Measurements from ENCODE around the gene GANAB.
A peak's percentile ranks its signal among the peaks of the same experiment; 100 is the strongest.

Gene GANAB

DNA sequence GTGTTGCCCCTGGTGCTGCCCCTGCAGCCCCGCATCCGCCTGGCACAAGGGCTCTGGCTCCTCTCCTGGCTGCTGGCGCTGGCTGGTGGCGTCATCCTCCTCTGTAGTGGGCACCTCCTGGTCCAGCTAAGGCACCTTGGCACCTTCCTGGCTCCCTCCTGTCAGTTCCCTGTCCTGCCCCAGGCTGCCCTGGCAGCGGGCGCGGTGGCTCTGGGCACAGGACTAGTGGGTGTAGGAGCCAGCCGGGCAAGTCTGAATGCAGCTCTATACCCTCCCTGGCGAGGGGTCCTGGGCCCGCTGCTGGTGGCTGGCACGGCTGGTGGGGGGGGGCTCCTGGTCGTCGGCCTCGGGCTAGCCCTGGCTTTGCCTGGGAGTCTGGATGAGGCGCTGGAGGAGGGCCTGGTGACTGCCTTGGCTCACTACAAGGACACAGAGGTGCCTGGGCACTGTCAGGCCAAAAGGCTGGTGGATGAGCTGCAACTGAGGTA lies 33.1 kb downstream of the GANAB start:
- no peak overlapping the region for H2BK120ac ChIP-seq (ENCODE audit: low read depth, low read length)
- H3K4me3 ChIP-seq (ENCODE audit: low read length in 2 of 2) = peak overlapping the region; percentile 27 to 57
- H3K9me3 ChIP-seq (replicated peaks in 1 of 2; ENCODE audit: control insufficient read depth in 2 of 2, insufficient read depth in 1 of 2, low read depth in 1 of 2, low read length in 2 of 2) = peaks cover 0 to 2% of the 10 kb centered on the region in 2 donors
- H3K14ac ChIP-seq (ENCODE audit: low read length) = peak overlapping the region; percentile 77
- H2AK5ac ChIP-seq (ENCODE audit: low read depth, low read length) = peak overlapping the region; percentile 76
- peak overlapping the region; percentile 91 for H2BK15ac ChIP-seq (ENCODE audit: low read length)
- no peak for DNase-seq (ENCODE audit: low spot score)
- H3K4ac ChIP-seq (ENCODE audit: low read length) = peak overlapping the region; percentile 78
- no CpG with 5 or more reads among the region's 15 CpGs for WGBS, 2 donors (ENCODE audit: extremely low coverage in 2 of 2, insufficient read length in 2 of 2, insufficient replicate concordance in 1 of 2)
- H2AFZ ChIP-seq (ENCODE audit: low read length) = peak overlapping the region; percentile 89
- H3K4me2 ChIP-seq (ENCODE audit: insufficient read depth, low read length, poor library complexity, severe bottlenecking) = no peak overlapping the region
- no peak overlapping the region for H4K8ac ChIP-seq (ENCODE audit: low read depth, low read length)
- peaks cover 3% of the 10 kb centered on the region for H3K79me1 ChIP-seq (ENCODE audit: low read depth, low read length)
- peak overlapping the region; percentile 87 for H3K23ac ChIP-seq (ENCODE audit: low read depth, low read length, poor library complexity)
- peaks cover 8 to 28% of the 10 kb centered on the region in 2 donors for H3K36me3 ChIP-seq (replicated peaks in 1 of 2; ENCODE audit: control insufficient read depth in 2 of 2, insufficient read depth in 2 of 2, low read length in 2 of 2)
- peak overlapping the region; percentile 89 for H2BK5ac ChIP-seq (ENCODE audit: low read length)
- H3K27me3 ChIP-seq (ENCODE audit: control insufficient read depth in 3 of 3, insufficient read depth in 3 of 3, low read depth in 1 of 3, low read length in 3 of 3) = no peaks in the 10 kb centered on the region
- H3K4me1 ChIP-seq (ENCODE audit: control insufficient read depth in 2 of 2, insufficient read depth in 1 of 2, low read depth in 1 of 2, low read length in 2 of 2) = peaks cover 8 to 15% of the 10 kb centered on the region in 2 donors
- H4K91ac ChIP-seq (ENCODE audit: low read depth, low read length, poor library complexity) = no peak overlapping the region
- H3K9ac ChIP-seq (ENCODE audit: low read depth, low read length, poor library complexity) = peak overlapping the region; percentile 46
- peak overlapping the region; percentile 8 for H2BK12ac ChIP-seq (ENCODE audit: low read length)
- H3K18ac ChIP-seq (ENCODE audit: low read length) = peak overlapping the region; percentile 94
- H3K27ac ChIP-seq (replicated peaks; ENCODE audit: low read length) = peak overlapping the region; percentile 54

DNA sequence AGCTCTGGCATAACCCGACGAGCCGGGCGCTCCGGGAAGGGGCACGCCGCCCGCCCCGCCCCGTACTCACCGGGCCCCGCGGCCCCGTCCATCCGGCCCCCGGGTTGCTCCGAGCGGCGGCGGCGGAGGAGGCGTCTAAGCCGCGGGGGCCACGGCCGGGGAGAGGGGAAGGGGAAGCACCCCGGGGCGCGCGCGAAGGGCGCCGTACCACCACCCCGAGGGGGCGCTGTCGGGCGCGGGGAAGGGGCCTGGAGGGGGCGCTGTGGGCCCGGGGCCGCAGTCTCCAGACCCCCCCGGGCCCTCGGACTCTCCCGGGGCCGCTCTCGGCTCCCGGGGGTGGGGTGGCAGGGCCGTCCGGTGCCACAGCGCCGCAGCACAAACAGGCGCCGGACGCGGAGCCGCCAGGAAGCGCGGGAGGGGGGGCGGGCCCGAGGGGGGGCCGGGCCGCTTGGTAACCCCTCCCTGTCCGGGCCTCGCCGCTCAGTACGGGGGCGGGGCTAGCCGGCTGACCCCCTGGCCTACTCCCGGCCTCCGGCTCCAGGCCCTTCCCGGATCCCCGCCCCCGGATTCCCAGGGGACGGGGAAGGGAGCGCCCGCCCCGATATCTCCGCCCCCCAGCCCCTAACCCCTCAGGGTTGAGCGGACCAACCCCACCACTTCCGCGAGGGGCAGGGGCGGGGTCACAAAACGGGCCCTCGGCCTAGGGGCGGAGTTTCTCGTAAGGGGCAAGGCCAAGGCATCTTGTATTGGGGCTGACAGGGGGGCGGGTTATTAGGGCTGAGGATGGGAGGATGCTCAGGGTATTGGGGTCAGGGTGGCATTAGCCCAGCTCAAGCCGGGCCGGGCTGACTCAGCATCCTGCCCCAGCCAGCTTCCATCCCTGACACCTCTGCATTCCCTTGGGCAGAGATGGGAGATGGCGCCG lies 33.8 kb downstream of the GANAB start, which contains the start of the genes EML3 and ROM1:
EML3 (minus strand) TSS at position 410 of the 925 bp plus-strand sequence; CDS start at position 92, 318 bp downstream.
ROM1 (plus strand) TSS at position 892 of the 925 bp plus-strand sequence; CDS start at position 917, 25 bp downstream.
- Histone ChIP-seq H3K4ac (ENCODE audit: low read length) (peak within 1 kb of the TSS; percentile 85), H4K8ac (ENCODE audit: low read depth, low read length) (no peak within 1 kb of the TSS), H4K91ac (ENCODE audit: low read depth, low read length, poor library complexity) (no peak within 1 kb of the TSS), H3K9ac (ENCODE audit: low read depth, low read length, poor library complexity) (peak within 1 kb of the TSS; percentile 89), H2BK5ac (ENCODE audit: low read length) (peak within 1 kb of the TSS; percentile 89), H2BK12ac (ENCODE audit: low read length) (peak within 1 kb of the TSS; percentile 30), H3K79me1 (ENCODE audit: low read depth, low read length) (peaks cover 3% of the 10 kb centered on the region), H3K9me3 (replicated peaks in 1 of 2; ENCODE audit: control insufficient read depth in 2 of 2, insufficient read depth in 1 of 2, low read depth in 1 of 2, low read length in 2 of 2) (peaks cover 0 to 2% of the 10 kb centered on the region in 2 donors), H2AFZ (ENCODE audit: low read length) (peak within 1 kb of the TSS; percentile 89), H3K4me2 (ENCODE audit: insufficient read depth, low read length, poor library complexity, severe bottlenecking) (peak within 1 kb of the TSS; percentile 80), H2AK5ac (ENCODE audit: low read depth, low read length) (peak within 1 kb of the TSS; percentile 95), H3K4me3 (ENCODE audit: low read length in 2 of 2) (peak within 1 kb of the TSS; percentile 57 to 88), H3K14ac (ENCODE audit: low read length) (peak within 1 kb of the TSS; percentile 77), H3K36me3 (replicated peaks in 1 of 2; ENCODE audit: control insufficient read depth in 2 of 2, insufficient read depth in 2 of 2, low read length in 2 of 2) (peaks cover 8 to 34% of the 10 kb centered on the region in 2 donors), H3K18ac (ENCODE audit: low read length) (peak within 1 kb of the TSS; percentile 94), H3K27ac (replicated peaks; ENCODE audit: low read length) (peak within 1 kb of the TSS; percentile 54), H2BK120ac (ENCODE audit: low read depth, low read length) (peak within 1 kb of the TSS; percentile 6), H3K4me1 (ENCODE audit: control insufficient read depth in 2 of 2, insufficient read depth in 1 of 2, low read depth in 1 of 2, low read length in 2 of 2) (peaks cover 8 to 15% of the 10 kb centered on the region in 2 donors), H3K27me3 (ENCODE audit: control insufficient read depth in 3 of 3, insufficient read depth in 3 of 3, low read depth in 1 of 3, low read length in 3 of 3) (no peaks in the 10 kb centered on the region), H3K23ac (ENCODE audit: low read depth, low read length, poor library complexity) (peak within 1 kb of the TSS; percentile 87), H2BK15ac (ENCODE audit: low read length) (peak within 1 kb of the TSS; percentile 91)
- no CpG with 5 or more reads among the region's 91 CpGs for WGBS, 2 donors (ENCODE audit: extremely low coverage in 2 of 2, insufficient read length in 2 of 2, insufficient replicate concordance in 1 of 2)
- peak; percentile 94 for DNase-seq (ENCODE audit: low spot score)

DNA sequence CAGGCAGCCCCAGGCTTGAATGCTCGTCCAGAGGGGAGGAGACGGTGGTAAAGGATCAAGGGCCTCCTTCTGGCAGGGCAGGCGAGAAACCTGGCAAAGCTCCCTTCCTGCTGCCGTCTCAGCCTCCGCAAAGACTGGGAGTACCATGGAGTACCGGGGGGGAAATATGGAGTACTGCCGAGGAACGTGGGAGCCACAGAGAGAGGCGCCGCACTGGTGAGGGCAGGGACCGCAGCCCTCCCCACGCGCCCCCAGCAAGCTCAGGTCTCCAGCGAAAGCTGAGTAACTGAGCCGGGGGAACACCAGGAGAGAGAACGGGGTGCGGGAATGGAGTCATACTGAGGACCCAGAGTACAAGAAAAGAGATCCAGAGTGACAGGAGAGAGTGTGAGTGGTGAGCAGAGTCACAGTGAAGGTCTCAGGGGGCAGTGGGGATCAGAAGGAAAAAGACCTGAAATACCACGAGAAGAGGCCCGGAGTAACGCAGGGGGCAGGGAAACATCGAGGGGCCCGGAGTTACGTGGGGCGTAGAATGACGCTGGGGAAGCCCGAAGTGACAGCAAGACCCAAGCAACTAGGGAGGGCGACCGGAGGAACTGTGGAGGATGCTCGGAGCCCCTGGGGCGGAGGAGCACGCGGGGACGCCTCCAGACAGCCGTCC lies 34.6 kb downstream of the GANAB start:
- peak overlapping the region; percentile 85 for H3K4ac ChIP-seq (ENCODE audit: low read length)
- DNase-seq (ENCODE audit: low spot score) = no peak
- peak overlapping the region; percentile 95 for H2AK5ac ChIP-seq (ENCODE audit: low read depth, low read length)
- H3K23ac ChIP-seq (ENCODE audit: low read depth, low read length, poor library complexity) = peak overlapping the region; percentile 70
- peaks cover 0 to 2% of the 10 kb centered on the region in 2 donors for H3K9me3 ChIP-seq (replicated peaks in 1 of 2; ENCODE audit: control insufficient read depth in 2 of 2, insufficient read depth in 1 of 2, low read depth in 1 of 2, low read length in 2 of 2)
- H3K9ac ChIP-seq (ENCODE audit: low read depth, low read length, poor library complexity) = peak overlapping the region; percentile 89
- H2BK12ac ChIP-seq (ENCODE audit: low read length) = peak overlapping the region; percentile 30
- H3K27ac ChIP-seq (replicated peaks; ENCODE audit: low read length) = no peak overlapping the region
- no peaks in the 10 kb centered on the region for H3K27me3 ChIP-seq (ENCODE audit: control insufficient read depth in 3 of 3, insufficient read depth in 3 of 3, low read depth in 1 of 3, low read length in 3 of 3)
- peak overlapping the region; percentile 93 for H3K18ac ChIP-seq (ENCODE audit: low read length)
- WGBS, 2 donors (ENCODE audit: extremely low coverage in 2 of 2, insufficient read length in 2 of 2, insufficient replicate concordance in 1 of 2) = no CpG with 5 or more reads among the region's 34 CpGs
- H3K14ac ChIP-seq (ENCODE audit: low read length) = peak overlapping the region; percentile 10
- peaks cover 8 to 15% of the 10 kb centered on the region in 2 donors for H3K4me1 ChIP-seq (ENCODE audit: control insufficient read depth in 2 of 2, insufficient read depth in 1 of 2, low read depth in 1 of 2, low read length in 2 of 2)
- no peak overlapping the region for H2BK15ac ChIP-seq (ENCODE audit: low read length)
- peak overlapping the region; percentile 80 for H3K4me2 ChIP-seq (ENCODE audit: insufficient read depth, low read length, poor library complexity, severe bottlenecking)
- peak overlapping the region; percentile 6 for H2BK120ac ChIP-seq (ENCODE audit: low read depth, low read length)
- H4K91ac ChIP-seq (ENCODE audit: low read depth, low read length, poor library complexity) = no peak overlapping the region
- peak overlapping the region; percentile 57 to 88 for H3K4me3 ChIP-seq (ENCODE audit: low read length in 2 of 2)
- peak overlapping the region; percentile 89 for H2AFZ ChIP-seq (ENCODE audit: low read length)
- H3K79me1 ChIP-seq (ENCODE audit: low read depth, low read length) = peaks cover 1% of the 10 kb centered on the region
- peaks cover 5 to 28% of the 10 kb centered on the region in 2 donors for H3K36me3 ChIP-seq (replicated peaks in 1 of 2; ENCODE audit: control insufficient read depth in 2 of 2, insufficient read depth in 2 of 2, low read length in 2 of 2)
- H4K8ac ChIP-seq (ENCODE audit: low read depth, low read length) = no peak overlapping the region
- peak overlapping the region; percentile 8 for H2BK5ac ChIP-seq (ENCODE audit: low read length)
